K562 (cell line): ENCODE data around the gene HBQ1. TPM values are rescaled to one million over a fixed set of nuclear protein-coding genes. Genes with fewer than 3 reads are reported as not detected.
"Not testable (repeated sequence)": the region's sequence is repeated elsewhere in the genome, so short reads cannot be mapped to it uniquely, and the experiment has no call there.

ENCODE experiments used
- ATAC-seq: fragments of 200-7000 bp; cut with Tn5 transposase; 3 replicates; pipeline ENCODE4 v1.9.1; 2020; ENCODE audit warnings: moderate library complexity
- BruUV-seq: library from RNA; stranded (reverse); fragments of 400-500 nt; replicated peaks from 2 replicates; lab custom pipeline; 2021; lab: Mats Ljungman, UMichigan
- CTCF ChIA-PET: fragments of 300-600 bp; formaldehyde crosslinking; extraction: SDS; loops from one replicate; lab custom pipeline; 2021; ENCODE audit warnings: low intra/inter-chr PET ratio; lab: Yijun Ruan, JAX
- POLR2A ChIA-PET: fragments of 300-600, 350-650 bp; sonication (Branson Sonifier 250); formaldehyde crosslinking; extraction: SDS; loops from one replicate; lab custom pipeline; 2021; ENCODE audit warnings: antibody characterized with exemption, inconsistent platforms; lab: Yijun Ruan, JAX
- DNase-seq, 4 experiments: peaks; one replicate each; pipeline versions ENCODE4 v3.0.0 to v3.0.0-alpha.2; 2011 to 2018; ENCODE audit warnings: low spot score in 3 of 4, mixed read lengths in 3 of 4; ENCODE audit errors: extremely low read depth in 1 of 4
- FAIRE-seq: peaks from 2 replicates; lab custom pipeline; 2011; peaks lifted over from hg19 to GRCh38; lab: Jason Lieb, UNC
- H2AFZ ChIP-seq: 2 replicates; pipeline ENCODE4 v1.6.0; 2011; ENCODE audit warnings: low read depth, low read length, control low read depth, inconsistent platforms
- H3K27ac ChIP-seq: fragments of 200-600 bp; 3 replicates; pipeline ENCODE4 v1.8.0; 2011; ENCODE audit warnings: low read depth, mild to moderate bottlenecking, control low read depth, inconsistent platforms, low read length, moderate library complexity, mixed read lengths; ENCODE audit errors: extremely low read depth
- H3K27me3 ChIP-seq, 2 experiments: fragments of 300-600 bp in 1 of 2; 2 replicates in 1 of 2; 3 replicates in 1 of 2; pipeline versions ENCODE4 v1.6.0 to v1.8.0; 2011; ENCODE audit warnings: inconsistent platforms in 2 of 2, low read length in 2 of 2, mild to moderate bottlenecking in 1 of 2, mixed read lengths in 1 of 2, moderate library complexity in 1 of 2; ENCODE audit not compliant: control insufficient read depth in 2 of 2, insufficient read depth in 2 of 2
- H3K36me3 ChIP-seq: fragments of 300-600 bp; 3 replicates; pipeline ENCODE4 v1.8.0; 2011; ENCODE audit warnings: mild to moderate bottlenecking, low read length, inconsistent platforms; ENCODE audit not compliant: control insufficient read depth, insufficient read depth
- H3K4me1 ChIP-seq, 2 experiments: fragments of 200-600 bp in 1 of 2; replicated peaks in 1 of 2; 2 replicates in 1 of 2; 3 replicates in 1 of 2; pipeline versions ENCODE4 v1.5.1 to v1.8.0; 2011; ENCODE audit warnings: inconsistent platforms in 2 of 2, low read length in 2 of 2, mild to moderate bottlenecking in 1 of 2, mixed read lengths in 1 of 2, moderate library complexity in 1 of 2; ENCODE audit not compliant: control insufficient read depth in 2 of 2, insufficient read depth in 2 of 2
- H3K4me2 ChIP-seq: 2 replicates; pipeline ENCODE4 v1.6.1; 2011; ENCODE audit warnings: low read length, control low read depth, inconsistent platforms, mixed read lengths; ENCODE audit not compliant: insufficient read depth
- H3K4me3 ChIP-seq: fragments of 200-600 bp; sonication (generic), shearing (Covaris generic); 2 replicates; pipeline ENCODE4 v1.5.1; 2016; ENCODE audit warnings: control low read depth, inconsistent platforms
- H3K79me2 ChIP-seq: fragments of 200-600 bp; 3 replicates; pipeline ENCODE4 v1.8.0; 2011; ENCODE audit warnings: low read length, inconsistent platforms; ENCODE audit not compliant: control insufficient read depth, insufficient read depth
- H3K9ac ChIP-seq, 2 experiments: 2 replicates each; pipeline versions ENCODE4 v1.6.0 to v1.6.1; 2011; ENCODE audit warnings: low read depth in 2 of 2, low read length in 2 of 2, control low read depth in 1 of 2, inconsistent platforms in 1 of 2, mild to moderate bottlenecking in 1 of 2, mixed read lengths in 1 of 2; ENCODE audit not compliant: insufficient read depth in 1 of 2
- H3K9me1 ChIP-seq: one replicate; pipeline ENCODE4 v1.6.0; 2011; ENCODE audit warnings: inconsistent platforms, mild to moderate bottlenecking, low read length, moderate library complexity; ENCODE audit not compliant: control insufficient read depth, insufficient read depth
- H3K9me3 ChIP-seq: replicated peaks from 2 replicates; pipeline ENCODE4 v1.5.1; 2011; ENCODE audit warnings: low read depth, low read length, inconsistent platforms; ENCODE audit not compliant: control insufficient read depth, insufficient read depth
- H4K20me1 ChIP-seq: replicated peaks from 2 replicates; pipeline ENCODE4 v1.6.1; 2011; ENCODE audit warnings: low read length, inconsistent platforms, mixed read lengths; ENCODE audit not compliant: control insufficient read depth, insufficient read depth
- CEBPB ChIP-seq: fragments of 450-650 bp; IDR thresholded peaks from 2 replicates; pipeline ENCODE4 v1.6.1; 2016; ENCODE audit warnings: missing genetic modification characterization, missing compliant biosample characterization
- WGBS: fragments of 100-300 bp; shearing (Covaris generic); methylation state at CpG from one replicate; pipeline ENCODE4 v1.1.6; 2016; ENCODE audit warnings: low coverage, mixed read lengths; ENCODE audit not compliant: insufficient coverage; ENCODE audit errors: missing lambda C conversion rate; 5-methylcytosine and 5-hydroxymethylcytosine counted together
- in situ Hi-C: fragments of 300-500 bp; cut with MboI; formaldehyde crosslinking; loops from 4 replicates; pipeline ENCODE4 v1.15.0; 2018; ENCODE audit warnings: inconsistent platforms, mixed read lengths
- intact Hi-C: fragments of 100-400 bp; cut with micrococcal nuclease; formaldehyde crosslinking; loops from 2 replicates; pipeline ENCODE4 v1.14.2; 2022
- polyA plus RNA-seq, 8 experiments: library from polyadenylated mRNA; depleted of rRNA in 4 of 8; stranded (reverse) in 5 of 8; unstranded in 3 of 8; fragments of >200 nt; fragmentation: Nextera tagmentation in 2 of 8; fragmentation: Illumina TruSeq in 1 of 8; extraction: Ambion mirVana in 2 of 8; extraction: Trizol in 1 of 8; gene quantifications; 2 replicates each; pipeline versions ENCODE4 v1.2.1 to v1.2.3, GENCODE V29; 2011 to 2014; ENCODE audit warnings: inconsistent platforms in 1 of 8, missing spikeins in 1 of 8
- total RNA-seq, 7 experiments: library from RNA; depleted of rRNA in 6 of 7; stranded (reverse); fragments of >200 nt in 6 of 7; fragmentation: Illumina TruSeq in 2 of 7; extraction: Trizol in 2 of 7; gene quantifications; 2 replicates each; pipeline versions ENCODE4 v1.2.1 to v1.2.3, GENCODE V29; 2011 to 2021; ENCODE audit warnings: low replicate concordance in 1 of 7
- TF ChIP-seq, protein P1 (sequence below), 3 experiments: fragments of 200-800 bp in 1 of 3; fragments of 250-450 bp in 1 of 3; fragments of 450-650 bp in 1 of 3; sonication (Bioruptor Pico) in 1 of 3; sonication (Bioruptor generic) in 1 of 3; formaldehyde crosslinking in 1 of 3; IDR thresholded peaks; 2 replicates each; pipeline versions ENCODE4 v1.6.1 to v1.8.0; 2016 to 2022; ENCODE audit warnings: mild to moderate bottlenecking in 2 of 3, missing genetic modification characterization in 2 of 3, missing compliant biosample characterization in 1 of 3, moderate library complexity in 1 of 3

HBQ1 gene
- total and polyA plus RNA-seq, 9 of the 15 experiments (the other 6 are each of a cell fraction or from before 2014, with no cell fraction given) = 2.3 to 190 (median 19.8) TPM

DNA sequence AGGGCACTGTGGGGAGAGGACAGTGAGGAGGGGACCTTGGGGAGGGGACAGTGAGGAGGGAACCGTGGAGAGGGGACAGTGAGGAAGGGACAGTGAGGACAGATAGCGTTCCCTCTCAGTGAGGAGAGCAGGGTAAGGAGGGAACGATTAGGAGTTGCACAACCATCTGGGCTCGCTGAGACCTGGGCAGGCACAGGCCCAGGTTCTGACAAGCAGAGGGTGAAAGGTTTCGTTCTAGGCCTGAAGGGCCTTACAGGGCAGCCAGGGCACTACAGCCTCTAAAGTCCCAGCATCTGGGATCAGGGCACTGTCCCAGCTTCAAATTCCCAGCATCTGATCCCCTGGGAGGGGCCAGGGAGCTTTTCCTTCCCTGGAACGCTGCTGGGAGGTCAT lies 27.1 kb upstream of the HBQ1 start:
- H3K79me2 ChIP-seq, CTCF ChIA-PET, BruUV-seq, H3K9me1 ChIP-seq: not testable (repeated sequence)
- TF ChIP-seq CEBPB (tag) = peak; percentile 60; the same call in 1 of the 2 replicates
- TF ChIP-seq, protein P1, sequence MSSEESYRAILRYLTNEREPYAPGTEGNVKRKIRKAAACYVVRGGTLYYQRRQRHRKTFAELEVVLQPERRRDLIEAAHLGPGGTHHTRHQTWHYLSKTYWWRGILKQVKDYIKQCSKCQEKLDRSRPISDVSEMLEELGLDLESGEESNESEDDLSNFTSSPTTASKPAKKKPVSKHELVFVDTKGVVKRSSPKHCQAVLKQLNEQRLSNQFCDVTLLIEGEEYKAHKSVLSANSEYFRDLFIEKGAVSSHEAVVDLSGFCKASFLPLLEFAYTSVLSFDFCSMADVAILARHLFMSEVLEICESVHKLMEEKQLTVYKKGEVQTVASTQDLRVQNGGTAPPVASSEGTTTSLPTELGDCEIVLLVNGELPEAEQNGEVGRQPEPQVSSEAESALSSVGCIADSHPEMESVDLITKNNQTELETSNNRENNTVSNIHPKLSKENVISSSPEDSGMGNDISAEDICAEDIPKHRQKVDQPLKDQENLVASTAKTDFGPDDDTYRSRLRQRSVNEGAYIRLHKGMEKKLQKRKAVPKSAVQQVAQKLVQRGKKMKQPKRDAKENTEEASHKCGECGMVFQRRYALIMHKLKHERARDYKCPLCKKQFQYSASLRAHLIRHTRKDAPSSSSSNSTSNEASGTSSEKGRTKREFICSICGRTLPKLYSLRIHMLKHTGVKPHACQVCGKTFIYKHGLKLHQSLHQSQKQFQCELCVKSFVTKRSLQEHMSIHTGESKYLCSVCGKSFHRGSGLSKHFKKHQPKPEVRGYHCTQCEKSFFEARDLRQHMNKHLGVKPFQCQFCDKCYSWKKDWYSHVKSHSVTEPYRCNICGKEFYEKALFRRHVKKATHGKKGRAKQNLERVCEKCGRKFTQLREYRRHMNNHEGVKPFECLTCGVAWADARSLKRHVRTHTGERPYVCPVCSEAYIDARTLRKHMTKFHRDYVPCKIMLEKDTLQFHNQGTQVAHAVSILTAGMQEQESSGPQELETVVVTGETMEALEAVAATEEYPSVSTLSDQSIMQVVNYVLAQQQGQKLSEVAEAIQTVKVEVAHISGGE (CRISPR knock-in tag; IDR thresholded peaks at IDR 0.05) = 0 out of 6 replicates have a peak, but pooled peaks of 1 of the 3 experiments have one; percentile 34
- TF ChIP-seq, all 486 proteins: peak for 2; not testable (repeated sequence) for 484
- H4K20me1 ChIP-seq, H3K27me3 ChIP-seq, H3K36me3 ChIP-seq, H2AFZ ChIP-seq, POLR2A ChIA-PET, H3K9me3 ChIP-seq, intact Hi-C loops, in situ Hi-C loops, H3K27ac ChIP-seq: not testable (repeated sequence)
- Histone ChIP-seq H3K4me1 (peaks cover 28% of the 10 kb centered on the region in 2 experiments; a peak in 4 of 5 replicates), H3K9ac (peak overlapping the region in 1 of 2 experiments; percentile 65; a peak in 2 of 4 replicates), H3K4me2 (peak overlapping the region; percentile 67; the same call in 1 of the 2 replicates), H3K4me3 (peak overlapping the region; percentile 26)
- DNase-seq (peak in 1 of 4 experiments; percentile 42), FAIRE-seq (peak; percentile 82), ATAC-seq (peak; percentile 63)
- no CpG with 5 or more reads among the region's 6 CpGs for WGBS
